Ishikawa (cell line): ENCODE measurements around the gene SCN2B.

Experiments used
- CEBPB ChIP-seq: IDR thresholded peaks from 2 replicates; pipeline ENCODE4 v1.6.1; 2012
- CREB1 ChIP-seq: IDR thresholded peaks from 2 replicates; pipeline ENCODE4 v1.6.1; 2012; ENCODE audit warnings: low read depth
- EP300 ChIP-seq: IDR thresholded peaks from 2 replicates; pipeline ENCODE4 v1.6.1; 2012; ENCODE audit warnings: borderline replicate concordance
- FOXM1 ChIP-seq: IDR thresholded peaks from 2 replicates; pipeline ENCODE4 v1.6.1; 2012; ENCODE audit warnings: low read depth, borderline replicate concordance
- NFIC ChIP-seq: IDR thresholded peaks from 2 replicates; pipeline ENCODE4 v1.6.1; 2012
- RAD21 ChIP-seq: IDR thresholded peaks from 2 replicates; pipeline ENCODE4 v1.6.1; 2012; ENCODE audit warnings: low read depth
- TAF1 ChIP-seq: IDR thresholded peaks from 2 replicates; pipeline ENCODE4 v1.6.1; 2012; ENCODE audit warnings: low read depth, mild to moderate bottlenecking
- TCF12 ChIP-seq: IDR thresholded peaks from 2 replicates; pipeline ENCODE4 v1.6.1; 2012; ENCODE audit warnings: low read depth
- TEAD4 ChIP-seq: IDR thresholded peaks from 2 replicates; pipeline ENCODE4 v1.6.1; 2012
- YY1 ChIP-seq: IDR thresholded peaks from 2 replicates; pipeline ENCODE4 v1.6.1; 2012; ENCODE audit warnings: low read depth
- ZBTB7A ChIP-seq: IDR thresholded peaks from 2 replicates; pipeline ENCODE4 v1.6.1; 2012; ENCODE audit warnings: low read depth
- TF ChIP-seq, protein P1 (sequence below): IDR thresholded peaks from 2 replicates; pipeline ENCODE4 v1.6.1; 2012; ENCODE audit warnings: low read depth, mild to moderate bottlenecking
- TF ChIP-seq, protein P2 (sequence below): IDR thresholded peaks from 2 replicates; pipeline ENCODE4 v1.6.1; 2012
- TF ChIP-seq, protein P3 (sequence below): IDR thresholded peaks from 2 replicates; pipeline ENCODE4 v1.6.1; 2012

DNA sequence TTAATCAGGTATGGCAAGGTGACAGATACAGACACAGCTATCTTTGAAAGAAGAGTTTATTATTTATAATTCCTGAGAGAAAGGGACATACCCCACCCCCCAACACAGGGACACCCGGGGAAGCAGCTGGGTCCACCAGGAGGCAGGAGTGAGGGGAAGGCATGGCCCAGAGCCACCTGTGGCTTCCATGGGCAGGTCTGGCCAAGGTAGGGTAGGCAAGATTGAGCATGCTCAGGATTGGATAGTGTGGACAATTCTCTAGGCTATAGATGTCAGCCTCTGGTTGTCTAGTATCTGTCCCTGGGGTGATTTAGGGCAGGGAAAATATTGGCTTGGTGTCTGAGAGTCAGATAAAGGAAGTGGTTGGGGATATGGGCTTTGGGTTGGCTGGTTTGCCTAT lies 62.2 kb downstream of the SCN2B start:
- TF ChIP-seq CEBPB: no peak
- no peak for TF ChIP-seq TCF12
- TF ChIP-seq EP300: no peak
- TF ChIP-seq, protein P1, sequence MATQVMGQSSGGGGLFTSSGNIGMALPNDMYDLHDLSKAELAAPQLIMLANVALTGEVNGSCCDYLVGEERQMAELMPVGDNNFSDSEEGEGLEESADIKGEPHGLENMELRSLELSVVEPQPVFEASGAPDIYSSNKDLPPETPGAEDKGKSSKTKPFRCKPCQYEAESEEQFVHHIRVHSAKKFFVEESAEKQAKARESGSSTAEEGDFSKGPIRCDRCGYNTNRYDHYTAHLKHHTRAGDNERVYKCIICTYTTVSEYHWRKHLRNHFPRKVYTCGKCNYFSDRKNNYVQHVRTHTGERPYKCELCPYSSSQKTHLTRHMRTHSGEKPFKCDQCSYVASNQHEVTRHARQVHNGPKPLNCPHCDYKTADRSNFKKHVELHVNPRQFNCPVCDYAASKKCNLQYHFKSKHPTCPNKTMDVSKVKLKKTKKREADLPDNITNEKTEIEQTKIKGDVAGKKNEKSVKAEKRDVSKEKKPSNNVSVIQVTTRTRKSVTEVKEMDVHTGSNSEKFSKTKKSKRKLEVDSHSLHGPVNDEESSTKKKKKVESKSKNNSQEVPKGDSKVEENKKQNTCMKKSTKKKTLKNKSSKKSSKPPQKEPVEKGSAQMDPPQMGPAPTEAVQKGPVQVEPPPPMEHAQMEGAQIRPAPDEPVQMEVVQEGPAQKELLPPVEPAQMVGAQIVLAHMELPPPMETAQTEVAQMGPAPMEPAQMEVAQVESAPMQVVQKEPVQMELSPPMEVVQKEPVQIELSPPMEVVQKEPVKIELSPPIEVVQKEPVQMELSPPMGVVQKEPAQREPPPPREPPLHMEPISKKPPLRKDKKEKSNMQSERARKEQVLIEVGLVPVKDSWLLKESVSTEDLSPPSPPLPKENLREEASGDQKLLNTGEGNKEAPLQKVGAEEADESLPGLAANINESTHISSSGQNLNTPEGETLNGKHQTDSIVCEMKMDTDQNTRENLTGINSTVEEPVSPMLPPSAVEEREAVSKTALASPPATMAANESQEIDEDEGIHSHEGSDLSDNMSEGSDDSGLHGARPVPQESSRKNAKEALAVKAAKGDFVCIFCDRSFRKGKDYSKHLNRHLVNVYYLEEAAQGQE: no peak
- TF ChIP-seq, protein P2, sequence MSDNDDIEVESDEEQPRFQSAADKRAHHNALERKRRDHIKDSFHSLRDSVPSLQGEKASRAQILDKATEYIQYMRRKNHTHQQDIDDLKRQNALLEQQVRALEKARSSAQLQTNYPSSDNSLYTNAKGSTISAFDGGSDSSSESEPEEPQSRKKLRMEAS: no peak
- TF ChIP-seq TAF1: no peak
- TF ChIP-seq FOXM1: no peak
- no peak for TF ChIP-seq YY1
- TF ChIP-seq RAD21: no peak
- TF ChIP-seq TEAD4: no peak
- TF ChIP-seq CREB1: no peak
- no peak for TF ChIP-seq NFIC
- TF ChIP-seq ZBTB7A: no peak
- TF ChIP-seq, protein P3, sequence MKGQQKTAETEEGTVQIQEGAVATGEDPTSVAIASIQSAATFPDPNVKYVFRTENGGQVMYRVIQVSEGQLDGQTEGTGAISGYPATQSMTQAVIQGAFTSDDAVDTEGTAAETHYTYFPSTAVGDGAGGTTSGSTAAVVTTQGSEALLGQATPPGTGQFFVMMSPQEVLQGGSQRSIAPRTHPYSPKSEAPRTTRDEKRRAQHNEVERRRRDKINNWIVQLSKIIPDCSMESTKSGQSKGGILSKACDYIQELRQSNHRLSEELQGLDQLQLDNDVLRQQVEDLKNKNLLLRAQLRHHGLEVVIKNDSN: no peak
